KOPT-K1 (cell line): ENCODE data around the gene CLEC16A.

Experiments
- H3K27ac ChIP-seq: fragments of 200-600 bp; sonication (generic); 2 replicates; pipeline ENCODE4 v1.5.1; 2016; ENCODE audit warnings: antibody characterized with exemption, mild to moderate bottlenecking, low read depth, low read length; ENCODE audit not compliant: poor library complexity, severe bottlenecking
- H3K36me3 ChIP-seq: fragments of 200-600 bp; sonication (generic); 2 replicates; pipeline ENCODE4 v1.5.1; 2017; ENCODE audit warnings: antibody characterized with exemption, mild to moderate bottlenecking, low read length, moderate library complexity; ENCODE audit not compliant: insufficient read depth
- H3K9me3 ChIP-seq: fragments of 200-600 bp; sonication (generic); 2 replicates; pipeline ENCODE4 v1.5.1; 2017; ENCODE audit warnings: antibody characterized with exemption, low read length, mild to moderate bottlenecking; ENCODE audit not compliant: insufficient read depth, poor library complexity, severe bottlenecking

CLEC16A gene, protein sequence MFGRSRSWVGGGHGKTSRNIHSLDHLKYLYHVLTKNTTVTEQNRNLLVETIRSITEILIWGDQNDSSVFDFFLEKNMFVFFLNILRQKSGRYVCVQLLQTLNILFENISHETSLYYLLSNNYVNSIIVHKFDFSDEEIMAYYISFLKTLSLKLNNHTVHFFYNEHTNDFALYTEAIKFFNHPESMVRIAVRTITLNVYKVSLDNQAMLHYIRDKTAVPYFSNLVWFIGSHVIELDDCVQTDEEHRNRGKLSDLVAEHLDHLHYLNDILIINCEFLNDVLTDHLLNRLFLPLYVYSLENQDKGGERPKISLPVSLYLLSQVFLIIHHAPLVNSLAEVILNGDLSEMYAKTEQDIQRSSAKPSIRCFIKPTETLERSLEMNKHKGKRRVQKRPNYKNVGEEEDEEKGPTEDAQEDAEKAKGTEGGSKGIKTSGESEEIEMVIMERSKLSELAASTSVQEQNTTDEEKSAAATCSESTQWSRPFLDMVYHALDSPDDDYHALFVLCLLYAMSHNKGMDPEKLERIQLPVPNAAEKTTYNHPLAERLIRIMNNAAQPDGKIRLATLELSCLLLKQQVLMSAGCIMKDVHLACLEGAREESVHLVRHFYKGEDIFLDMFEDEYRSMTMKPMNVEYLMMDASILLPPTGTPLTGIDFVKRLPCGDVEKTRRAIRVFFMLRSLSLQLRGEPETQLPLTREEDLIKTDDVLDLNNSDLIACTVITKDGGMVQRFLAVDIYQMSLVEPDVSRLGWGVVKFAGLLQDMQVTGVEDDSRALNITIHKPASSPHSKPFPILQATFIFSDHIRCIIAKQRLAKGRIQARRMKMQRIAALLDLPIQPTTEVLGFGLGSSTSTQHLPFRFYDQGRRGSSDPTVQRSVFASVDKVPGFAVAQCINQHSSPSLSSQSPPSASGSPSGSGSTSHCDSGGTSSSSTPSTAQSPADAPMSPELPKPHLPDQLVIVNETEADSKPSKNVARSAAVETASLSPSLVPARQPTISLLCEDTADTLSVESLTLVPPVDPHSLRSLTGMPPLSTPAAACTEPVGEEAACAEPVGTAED

GRCh38 chr16:10944249-10945064 lies at the start of gene CLEC16A:
TSS of gene CLEC16A (plus strand) at chr16:10944564. CDS start at chr16:10944718, 154 bp downstream.
- Histone ChIP-seq H3K27ac (peak within 1 kb of the TSS; percentile 70), H3K9me3 (no peaks in the 10 kb centered on the region), H3K36me3 (peaks cover 5% of the 10 kb centered on the region; the same call in 1 of the 2 replicates)

DNA sequence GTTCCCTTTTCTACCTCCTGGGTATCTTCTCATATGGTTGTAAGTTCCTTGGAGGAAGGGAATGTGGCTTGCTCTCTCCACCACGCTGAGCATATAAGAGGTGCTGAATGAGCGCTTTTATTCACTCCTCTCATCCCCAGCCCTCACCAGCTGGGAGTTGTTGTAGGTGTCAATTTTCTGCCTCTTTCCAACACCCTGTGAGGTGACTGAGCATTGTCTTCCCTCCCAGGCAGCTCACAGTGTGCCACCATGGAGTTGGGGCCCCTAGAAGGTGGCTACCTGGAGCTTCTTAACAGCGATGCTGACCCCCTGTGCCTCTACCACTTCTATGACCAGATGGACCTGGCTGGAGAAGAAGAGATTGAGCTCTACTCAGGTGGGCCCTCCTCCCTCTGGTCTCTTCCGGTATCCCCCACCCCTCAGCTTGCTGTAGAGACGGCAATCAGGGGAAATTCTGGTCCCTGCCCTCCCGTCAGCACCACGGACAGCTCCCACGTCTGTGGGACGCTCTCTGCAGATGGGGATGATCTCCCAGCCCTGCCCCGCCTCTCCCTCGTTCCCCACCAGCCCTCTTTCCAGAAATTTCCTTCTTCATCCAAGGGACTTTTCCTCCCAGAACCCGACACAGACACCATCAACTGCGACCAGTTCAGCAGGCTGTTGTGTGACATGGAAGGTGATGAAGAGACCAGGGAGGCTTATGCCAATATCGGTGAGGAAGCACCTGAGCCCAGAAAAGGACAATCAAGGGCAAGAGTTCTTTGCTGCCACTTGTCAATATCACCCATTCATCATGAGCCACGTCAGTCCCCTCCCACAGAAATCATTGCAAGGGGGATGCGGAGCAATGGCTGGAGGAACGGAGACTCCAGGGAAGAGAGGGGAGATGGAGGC lies 49.1 kb upstream of the CLEC16A start:
- Histone ChIP-seq H3K36me3 (no peaks in the 10 kb centered on the region), H3K27ac (no peak overlapping the region), H3K9me3 (no peaks in the 10 kb centered on the region)

- H3K27ac ChIP-seq = no peak overlapping the region
- H3K9me3 ChIP-seq = no peaks in the 10 kb centered on the region
- no peaks in the 10 kb centered on the region for H3K36me3 ChIP-seq
These were observed 48.2 kb upstream of the CLEC16A start for GRCh38 chr16:10896165-10896564.

GRCh38 chr16:10896723-10897122 lies 47.6 kb upstream of the CLEC16A start:
- H3K36me3 ChIP-seq = no peaks in the 10 kb centered on the region
- H3K27ac ChIP-seq = no peak overlapping the region
- no peaks in the 10 kb centered on the region for H3K9me3 ChIP-seq

DNA sequence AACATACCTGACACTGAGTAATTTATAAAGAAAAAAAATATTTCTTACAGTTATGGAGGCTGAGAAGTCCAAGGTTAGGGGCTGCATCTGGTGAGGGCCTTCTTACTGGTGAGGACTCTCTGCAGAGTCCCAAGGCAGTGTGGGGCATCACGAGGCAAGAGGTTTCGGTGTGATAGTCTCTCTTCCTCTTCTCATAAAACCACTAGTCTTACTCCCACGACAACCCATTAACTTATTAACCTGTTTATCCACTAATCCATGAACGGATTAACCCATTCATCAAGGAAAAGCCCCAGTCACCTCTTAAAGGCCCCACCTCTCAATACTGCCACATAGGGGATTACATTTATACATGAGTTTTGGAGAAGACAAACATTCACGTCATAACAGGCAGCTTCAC lies 47.2 kb upstream of the CLEC16A start:
- H3K27ac ChIP-seq = no peak overlapping the region
- H3K36me3 ChIP-seq = no peaks in the 10 kb centered on the region

DNA sequence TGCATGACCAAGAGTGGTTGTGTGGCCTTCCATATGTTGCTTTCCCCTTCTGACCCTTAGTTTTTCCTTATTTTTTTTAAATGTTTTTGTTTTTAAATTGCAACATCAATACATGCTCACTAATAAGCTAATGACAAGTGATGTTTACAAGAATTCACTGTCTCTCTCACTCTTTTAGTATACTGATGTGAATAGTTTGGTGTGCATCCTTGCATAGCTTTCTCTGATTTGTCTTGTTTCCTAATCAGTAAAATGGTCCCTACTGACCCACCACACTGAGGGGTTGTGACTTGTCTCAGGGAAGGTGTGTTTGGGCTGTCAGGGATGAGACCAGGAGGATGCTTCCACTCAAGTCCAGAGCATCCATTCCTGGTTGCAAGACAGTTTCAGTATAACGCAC lies 41.4 kb upstream of the CLEC16A start:
- no peaks in the 10 kb centered on the region for H3K36me3 ChIP-seq
- H3K9me3 ChIP-seq = peaks cover 14% of the 10 kb centered on the region
- no peak overlapping the region for H3K27ac ChIP-seq

More for the DNA sequence above, 47.2 kb upstream of the CLEC16A start:
- H3K9me3 ChIP-seq = no peaks in the 10 kb centered on the region

DNA sequence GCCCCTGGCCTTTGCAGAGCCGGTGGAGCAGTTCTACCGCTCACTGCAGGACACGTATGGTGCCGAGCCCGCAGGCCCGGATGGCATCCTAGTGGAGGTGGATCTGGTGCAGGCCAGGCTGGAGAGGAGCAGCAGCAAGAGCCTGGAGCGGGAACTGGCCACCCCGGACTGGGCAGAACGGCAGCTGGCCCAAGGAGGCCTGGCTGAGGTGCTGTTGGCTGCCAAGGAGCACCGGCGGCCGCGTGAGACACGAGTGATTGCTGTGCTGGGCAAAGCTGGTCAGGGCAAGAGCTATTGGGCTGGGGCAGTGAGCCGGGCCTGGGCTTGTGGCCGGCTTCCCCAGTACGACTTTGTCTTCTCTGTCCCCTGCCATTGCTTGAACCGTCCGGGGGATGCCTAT lies 37.9 kb upstream of the CLEC16A start:
- Histone ChIP-seq H3K36me3 (no peaks in the 10 kb centered on the region), H3K27ac (no peak overlapping the region)

GRCh38 chr16:10906914-10907756 lies 37.2 kb upstream of the CLEC16A start:
- Histone ChIP-seq H3K9me3 (peaks cover 14% of the 10 kb centered on the region), H3K27ac (no peak overlapping the region), H3K36me3 (no peaks in the 10 kb centered on the region)

More for the DNA sequence above, 37.9 kb upstream of the CLEC16A start:
- peaks cover 14% of the 10 kb centered on the region for H3K9me3 ChIP-seq

GRCh38 chr16:10907757-10908045 lies 36.7 kb upstream of the CLEC16A start:
- no peaks in the 10 kb centered on the region for H3K36me3 ChIP-seq
- peaks cover 12% of the 10 kb centered on the region for H3K9me3 ChIP-seq
- no peak overlapping the region for H3K27ac ChIP-seq

GRCh38 chr16:10911267-10911666 lies 33.1 kb upstream of the CLEC16A start:
- H3K9me3 ChIP-seq = no peaks in the 10 kb centered on the region
- H3K36me3 ChIP-seq = no peaks in the 10 kb centered on the region
- no peak overlapping the region for H3K27ac ChIP-seq

GRCh38 chr16:10916534-10916933 lies 27.8 kb upstream of the CLEC16A start:
- no peaks in the 10 kb centered on the region for H3K36me3 ChIP-seq
- H3K9me3 ChIP-seq = no peaks in the 10 kb centered on the region
- H3K27ac ChIP-seq = no peak overlapping the region

- Histone ChIP-seq H3K27ac (no peak overlapping the region), H3K36me3 (no peaks in the 10 kb centered on the region)
These were observed 25.9 kb upstream of the CLEC16A start for GRCh38 chr16:10918294-10919002.

GRCh38 chr16:10919003-10919351 lies 25.4 kb upstream of the CLEC16A start:
- no peaks in the 10 kb centered on the region for H3K36me3 ChIP-seq
- no peaks in the 10 kb centered on the region for H3K9me3 ChIP-seq
- H3K27ac ChIP-seq = no peak overlapping the region

More at GRCh38 chr16:10918294-10919002, 25.9 kb upstream of the CLEC16A start:
- no peaks in the 10 kb centered on the region for H3K9me3 ChIP-seq
